ENCODE results near the gene DYSF.

The DYSF gene

GRCh38 chr2:71462641-71463341 lies 9.4 kb downstream of the DYSF start:
- peaks cover 14% of the 10 kb centered on the region for H3K4me1 ChIP-seq (ENCODE audit: control insufficient read depth, insufficient read depth, low read length)
- H3K9me3 ChIP-seq (ENCODE audit: control insufficient read depth, low read length) = no peaks in the 10 kb centered on the region
- H3K27ac ChIP-seq (ENCODE audit: insufficient read depth, low read depth, low read length, poor library complexity, severe bottlenecking) = no peak overlapping the region
- H3K36me3 ChIP-seq (ENCODE audit: control insufficient read depth, insufficient read depth, low read length) = no peaks in the 10 kb centered on the region
- WGBS, 2 experiments = 88 to 93% methylated on average over 5 of the region's 5 CpGs
- peaks cover 51% of the 10 kb centered on the region for H3K27me3 ChIP-seq (ENCODE audit: control insufficient read depth, insufficient read depth, low read length, poor library complexity, severe bottlenecking)
- no peak overlapping the region for H3K4me3 ChIP-seq (ENCODE audit: insufficient read depth, low read depth, low read length)

- no peaks in the 10 kb centered on the region for H3K36me3 ChIP-seq (ENCODE audit: control insufficient read depth, insufficient read depth, low read length)
- H3K9me3 ChIP-seq (ENCODE audit: control insufficient read depth, low read length) = no peaks in the 10 kb centered on the region
- WGBS, 2 experiments = 90 to 93% methylated on average over 7 of the region's 7 CpGs
- H3K27ac ChIP-seq (ENCODE audit: insufficient read depth, low read depth, low read length, poor library complexity, severe bottlenecking) = no peak overlapping the region
- H3K27me3 ChIP-seq (ENCODE audit: control insufficient read depth, insufficient read depth, low read length, poor library complexity, severe bottlenecking) = peaks cover 56% of the 10 kb centered on the region
- H3K4me3 ChIP-seq (ENCODE audit: insufficient read depth, low read depth, low read length) = no peak overlapping the region
- H3K4me1 ChIP-seq (ENCODE audit: control insufficient read depth, insufficient read depth, low read length) = peaks cover 14% of the 10 kb centered on the region
Measured at GRCh38 chr2:71463342-71463654, 9.9 kb downstream of the DYSF start.

GRCh38 chr2:71464389-71464788 lies 11.0 kb downstream of the DYSF start:
- Histone ChIP-seq H3K27me3 (ENCODE audit: control insufficient read depth, insufficient read depth, low read length, poor library complexity, severe bottlenecking) (peaks cover 67% of the 10 kb centered on the region), H3K4me3 (ENCODE audit: insufficient read depth, low read depth, low read length) (no peak overlapping the region), H3K9me3 (ENCODE audit: control insufficient read depth, low read length) (no peaks in the 10 kb centered on the region), H3K27ac (ENCODE audit: insufficient read depth, low read depth, low read length, poor library complexity, severe bottlenecking) (no peak overlapping the region), H3K36me3 (ENCODE audit: control insufficient read depth, insufficient read depth, low read length) (no peaks in the 10 kb centered on the region), H3K4me1 (ENCODE audit: control insufficient read depth, insufficient read depth, low read length) (peaks cover 14% of the 10 kb centered on the region)
- 91 to 93% methylated on average over 6 of the region's 6 CpGs for WGBS, 2 experiments

- Histone ChIP-seq H3K9me3 (ENCODE audit: control insufficient read depth, low read length) (no peaks in the 10 kb centered on the region), H3K27me3 (ENCODE audit: control insufficient read depth, insufficient read depth, low read length, poor library complexity, severe bottlenecking) (peaks cover 73% of the 10 kb centered on the region), H3K36me3 (ENCODE audit: control insufficient read depth, insufficient read depth, low read length) (no peaks in the 10 kb centered on the region), H3K27ac (ENCODE audit: insufficient read depth, low read depth, low read length, poor library complexity, severe bottlenecking) (no peak overlapping the region), H3K4me1 (ENCODE audit: control insufficient read depth, insufficient read depth, low read length) (peaks cover 14% of the 10 kb centered on the region), H3K4me3 (ENCODE audit: insufficient read depth, low read depth, low read length) (no peak overlapping the region)
- 57 to 63% methylated on average over 11 of the region's 11 CpGs for WGBS, 2 experiments
Measured at GRCh38 chr2:71465356-71465755, 12.0 kb downstream of the DYSF start.

- Histone ChIP-seq H3K27ac (ENCODE audit: insufficient read depth, low read depth, low read length, poor library complexity, severe bottlenecking) (no peak overlapping the region), H3K9me3 (ENCODE audit: control insufficient read depth, low read length) (no peaks in the 10 kb centered on the region), H3K4me1 (ENCODE audit: control insufficient read depth, insufficient read depth, low read length) (peaks cover 14% of the 10 kb centered on the region), H3K4me3 (ENCODE audit: insufficient read depth, low read depth, low read length) (peak overlapping the region; percentile 47), H3K27me3 (ENCODE audit: control insufficient read depth, insufficient read depth, low read length, poor library complexity, severe bottlenecking) (peaks cover 73% of the 10 kb centered on the region), H3K36me3 (ENCODE audit: control insufficient read depth, insufficient read depth, low read length) (no peaks in the 10 kb centered on the region)
- WGBS, 2 experiments = 9 to 11% methylated on average over 23 of the region's 23 CpGs
Measured at GRCh38 chr2:71465961-71466300, 12.6 kb downstream of the DYSF start.

- no peaks in the 10 kb centered on the region for H3K36me3 ChIP-seq (ENCODE audit: control insufficient read depth, insufficient read depth, low read length)
- 1% methylated on average over 78 of the region's 78 CpGs for WGBS, 2 experiments
- H3K27me3 ChIP-seq (ENCODE audit: control insufficient read depth, insufficient read depth, low read length, poor library complexity, severe bottlenecking) = peaks cover 73% of the 10 kb centered on the region
- H3K27ac ChIP-seq (ENCODE audit: insufficient read depth, low read depth, low read length, poor library complexity, severe bottlenecking) = no peak overlapping the region
- no peaks in the 10 kb centered on the region for H3K9me3 ChIP-seq (ENCODE audit: control insufficient read depth, low read length)
- peak overlapping the region; percentile 47 for H3K4me3 ChIP-seq (ENCODE audit: insufficient read depth, low read depth, low read length)
- peaks cover 14% of the 10 kb centered on the region for H3K4me1 ChIP-seq (ENCODE audit: control insufficient read depth, insufficient read depth, low read length)
Measured at GRCh38 chr2:71466301-71467179, 13.2 kb downstream of the DYSF start.

- 44 to 51% methylated on average over 4 to 5 of the region's 7 CpGs for WGBS, 2 experiments
- no peak overlapping the region for H3K27ac ChIP-seq (ENCODE audit: insufficient read depth, low read depth, low read length, poor library complexity, severe bottlenecking)
- peaks cover 73% of the 10 kb centered on the region for H3K27me3 ChIP-seq (ENCODE audit: control insufficient read depth, insufficient read depth, low read length, poor library complexity, severe bottlenecking)
- H3K9me3 ChIP-seq (ENCODE audit: control insufficient read depth, low read length) = no peaks in the 10 kb centered on the region
- H3K4me3 ChIP-seq (ENCODE audit: insufficient read depth, low read depth, low read length) = peak overlapping the region; percentile 47
- H3K36me3 ChIP-seq (ENCODE audit: control insufficient read depth, insufficient read depth, low read length) = no peaks in the 10 kb centered on the region
- peaks cover 14% of the 10 kb centered on the region for H3K4me1 ChIP-seq (ENCODE audit: control insufficient read depth, insufficient read depth, low read length)
Measured at GRCh38 chr2:71467180-71467815, 13.9 kb downstream of the DYSF start.

- WGBS, 2 experiments = 83% methylated on average over 11 of the region's 11 CpGs
- H3K9me3 ChIP-seq (ENCODE audit: control insufficient read depth, low read length) = no peaks in the 10 kb centered on the region
- no peak overlapping the region for H3K4me3 ChIP-seq (ENCODE audit: insufficient read depth, low read depth, low read length)
- H3K27ac ChIP-seq (ENCODE audit: insufficient read depth, low read depth, low read length, poor library complexity, severe bottlenecking) = no peak overlapping the region
- peaks cover 65% of the 10 kb centered on the region for H3K27me3 ChIP-seq (ENCODE audit: control insufficient read depth, insufficient read depth, low read length, poor library complexity, severe bottlenecking)
- peaks cover 14% of the 10 kb centered on the region for H3K4me1 ChIP-seq (ENCODE audit: control insufficient read depth, insufficient read depth, low read length)
- H3K36me3 ChIP-seq (ENCODE audit: control insufficient read depth, insufficient read depth, low read length) = no peaks in the 10 kb centered on the region
Measured at GRCh38 chr2:71468279-71469015, 15.1 kb downstream of the DYSF start.

GRCh38 chr2:71469403-71470398 lies 16.3 kb downstream of the DYSF start:
- 88 to 95% methylated on average over 6 to 8 of the region's 8 CpGs for WGBS, 2 experiments

More at GRCh38 chr2:71469403-71470398, 16.3 kb downstream of the DYSF start:
- H3K27ac ChIP-seq (ENCODE audit: insufficient read depth, low read depth, low read length, poor library complexity, severe bottlenecking) = no peak overlapping the region
- no peak overlapping the region for H3K4me3 ChIP-seq (ENCODE audit: insufficient read depth, low read depth, low read length)
- no peaks in the 10 kb centered on the region for H3K9me3 ChIP-seq (ENCODE audit: control insufficient read depth, low read length)
- H3K4me1 ChIP-seq (ENCODE audit: control insufficient read depth, insufficient read depth, low read length) = peaks cover 14% of the 10 kb centered on the region
- no peaks in the 10 kb centered on the region for H3K36me3 ChIP-seq (ENCODE audit: control insufficient read depth, insufficient read depth, low read length)
- peaks cover 53% of the 10 kb centered on the region for H3K27me3 ChIP-seq (ENCODE audit: control insufficient read depth, insufficient read depth, low read length, poor library complexity, severe bottlenecking)

Measured in ectodermal cell (in vitro differentiated cells).